A549 (cell line): ENCODE data around the gene SH2B3. TPM values are rescaled to one million over a fixed set of nuclear protein-coding genes. Genes with fewer than 3 reads are reported as not detected.

ENCODE experiments used
- ATAC-seq, 2 experiments: fragments of 200-7000 bp in 1 of 2; fragments of >200 bp in 1 of 2; cut with Nextera tagmentation in 1 of 2; cut with Tn5 transposase in 1 of 2; 3 replicates each; pipeline versions ENCODE4 v1.8.0 to v1.9.1; 2018 to 2020; ENCODE audit warnings: mild to moderate bottlenecking in 1 of 2, moderate library complexity in 1 of 2
- CTCF ChIA-PET: fragments of 300-600 bp; sonication (Branson Sonifier 250); formaldehyde crosslinking; extraction: SDS; loops from one replicate; lab custom pipeline; 2021; ENCODE audit warnings: antibody characterized with exemption, inconsistent platforms; lab: Yijun Ruan, JAX
- POLR2A ChIA-PET: fragments of 350-600 bp; formaldehyde crosslinking; extraction: SDS; loops from one replicate; lab custom pipeline; 2021; ENCODE audit warnings: antibody characterized with exemption, inconsistent platforms; lab: Yijun Ruan, JAX
- DNase-seq, 2 experiments: peaks; one replicate each; pipeline versions ENCODE4 v3.0.0 to v3.0.0-alpha.2; 2011 to 2016; ENCODE audit warnings: low read depth in 1 of 2, low spot score in 1 of 2
- FAIRE-seq: peaks from 2 replicates; lab custom pipeline; 2011; peaks lifted over from hg19 to GRCh38; lab: Jason Lieb, UNC
- H3K27ac ChIP-seq, 2 experiments: fragments of >200 bp; sonication (Bioruptor Twin); formaldehyde crosslinking; 3 replicates each; pipeline ENCODE4 v1.5.1; 2016 to 2017
- H3K4me1 ChIP-seq: fragments of >200 bp; sonication (Bioruptor Twin); formaldehyde crosslinking; 3 replicates; pipeline ENCODE4 v1.6.1; 2016
- H3K4me2 ChIP-seq: fragments of >200 bp; sonication (Bioruptor Twin); formaldehyde crosslinking; 3 replicates; pipeline ENCODE4 v1.6.1; 2016
- H3K4me3 ChIP-seq: fragments of >200 bp; sonication (Bioruptor Twin); formaldehyde crosslinking; 3 replicates; pipeline ENCODE4 v1.5.1; 2016
- H3K9me3 ChIP-seq: fragments of >200 bp; sonication (Bioruptor Twin); formaldehyde crosslinking; 3 replicates; pipeline ENCODE4 v1.6.1; 2016
- BHLHE40 ChIP-seq: IDR thresholded peaks from 2 replicates; pipeline ENCODE4 v1.6.1; 2012; ENCODE audit warnings: low read depth, low read length, inconsistent platforms
- CBX2 ChIP-seq: fragments of 200-600 bp; sonication (generic); IDR thresholded peaks from 2 replicates; pipeline ENCODE4 v1.6.1; 2016; ENCODE audit warnings: low read depth, mild to moderate bottlenecking, borderline replicate concordance
- CBX8 ChIP-seq: fragments of 200-600 bp; sonication (generic); IDR thresholded peaks from 2 replicates; pipeline ENCODE4 v1.6.1; 2016
- CEBPB ChIP-seq, 2 experiments: fragments of >200 bp in 1 of 2; sonication (Bioruptor Twin) in 1 of 2; formaldehyde crosslinking in 1 of 2; IDR thresholded peaks; 2 replicates each; pipeline ENCODE4 v1.6.1; 2012 to 2016
- CHD2 ChIP-seq: fragments of 150-350 bp; IDR thresholded peaks from 2 replicates; pipeline ENCODE4 v1.6.1; 2014; ENCODE audit warnings: low read length; ENCODE audit not compliant: partially characterized antibody
- E2F6 ChIP-seq: IDR thresholded peaks from 2 replicates; pipeline ENCODE4 v1.6.1; 2012; ENCODE audit warnings: low read depth, borderline replicate concordance
- EP300 ChIP-seq, 2 experiments: fragments of >200 bp; sonication (Bioruptor Twin); formaldehyde crosslinking; IDR thresholded peaks; 2 replicates in 1 of 2; 3 replicates in 1 of 2; pipeline ENCODE4 v1.6.1; 2016 to 2017
- FOSB ChIP-seq: fragments of 250-450 bp; sonication (Bioruptor Pico); IDR thresholded peaks from 2 replicates; pipeline ENCODE4 v1.5.0; 2020; ENCODE audit warnings: mild to moderate bottlenecking, moderate library complexity
- FOXS1 ChIP-seq: fragments of 250-450 bp; sonication (Bioruptor Pico); IDR thresholded peaks from 2 replicates; pipeline ENCODE4 v1.5.0; 2020; ENCODE audit warnings: mild to moderate bottlenecking, moderate library complexity
- GATA3 ChIP-seq: IDR thresholded peaks from 2 replicates; pipeline ENCODE4 v1.6.1; 2012; ENCODE audit warnings: borderline replicate concordance
- HOXB13 ChIP-seq: fragments of 250-450 bp; sonication (Bioruptor Pico); IDR thresholded peaks from 2 replicates; pipeline ENCODE4 v1.5.0; 2020; ENCODE audit warnings: low read depth, mild to moderate bottlenecking, moderate library complexity
- KDM1A ChIP-seq: fragments of 200-600 bp; sonication (generic); IDR thresholded peaks from 2 replicates; pipeline ENCODE4 v1.6.1; 2016; ENCODE audit warnings: low read depth, mild to moderate bottlenecking
- KDM5A ChIP-seq: fragments of 200-600 bp; sonication (generic); IDR thresholded peaks from 2 replicates; pipeline ENCODE4 v1.6.1; 2016; ENCODE audit warnings: antibody characterized with exemption, mild to moderate bottlenecking
- MAFK ChIP-seq: fragments of 450-650 bp; IDR thresholded peaks from 2 replicates; pipeline ENCODE4 v1.6.1; 2014; ENCODE audit not compliant: partially characterized antibody
- MAZ ChIP-seq: fragments of 150-350 bp; IDR thresholded peaks from 2 replicates; pipeline ENCODE4 v1.6.1; 2014; ENCODE audit warnings: antibody characterized with exemption, low read depth, low read length, borderline replicate concordance
- MYC ChIP-seq: IDR thresholded peaks from 2 replicates; pipeline ENCODE4 v1.6.1; 2012; ENCODE audit warnings: mild to moderate bottlenecking, inconsistent platforms, low read length, improper control_type of control experiment, borderline replicate concordance
- NR3C1 ChIP-seq: fragments of >200 bp; sonication (Bioruptor Twin); formaldehyde crosslinking; IDR thresholded peaks from 3 replicates; pipeline ENCODE4 v1.6.1; 2017
- PHF8 ChIP-seq: fragments of 200-600 bp; sonication (generic); IDR thresholded peaks from 2 replicates; pipeline ENCODE4 v1.6.1; 2016; ENCODE audit warnings: low read depth, mild to moderate bottlenecking, antibody characterized with exemption, moderate library complexity, borderline replicate concordance
- POLR2AphosphoS2 ChIP-seq: conservative IDR thresholded peaks from 2 replicates; pipeline ENCODE4 v1.6.1; 2012; ENCODE audit warnings: low read length, improper control_type of control experiment, inconsistent platforms
- RFX5 ChIP-seq: fragments of 450-650 bp; IDR thresholded peaks from 2 replicates; pipeline ENCODE4 v1.7.1; 2014; ENCODE audit warnings: antibody characterized with exemption, mild to moderate bottlenecking, moderate library complexity
- ZNF302 ChIP-seq: fragments of 250-450 bp; sonication (Bioruptor Pico); IDR thresholded peaks from 2 replicates; pipeline ENCODE4 v1.9.0; 2021; ENCODE audit warnings: inconsistent platforms, mild to moderate bottlenecking, moderate library complexity
- ZSCAN20 ChIP-seq: fragments of 250-450 bp; sonication (Bioruptor Pico); IDR thresholded peaks from 2 replicates; pipeline ENCODE4 v1.8.0; 2022; ENCODE audit warnings: mild to moderate bottlenecking, moderate library complexity
- WGBS: methylation state at CpG from one replicate; pipeline ENCODE4 v1.1.6; 2017; ENCODE audit errors: missing lambda C conversion rate; 5-methylcytosine and 5-hydroxymethylcytosine counted together
- polyA plus RNA-seq, 4 experiments: library from polyadenylated mRNA; depleted of rRNA in 3 of 4; stranded (reverse); fragments of >200 nt; fragmentation: RNase III in 1 of 4; extraction: RNeasy Plus Mini Kit Qiagen cat#74134 plus additional on column Dnase treatment in 1 of 4; gene quantifications; 2 replicates in 3 of 4; 3 replicates in 1 of 4; pipeline ENCODE4 v1.2.3, GENCODE V29; 2011 to 2017
- TF ChIP-seq, protein P1 (sequence below): fragments of >200 bp; sonication (Bioruptor Twin); formaldehyde crosslinking; IDR thresholded peaks from 2 replicates; pipeline ENCODE4 v1.6.1; 2016
- TF ChIP-seq, protein P2 (sequence below): IDR thresholded peaks from 2 replicates; pipeline ENCODE4 v1.6.1; 2012
- TF ChIP-seq, protein P3 (sequence below): fragments of 150-350 bp; IDR thresholded peaks from 2 replicates; pipeline ENCODE4 v1.6.1; 2014; ENCODE audit warnings: low read depth, mild to moderate bottlenecking, low read length

The SH2B3 gene
- polyA plus RNA-seq, 2 of the 4 experiments (the other 2 are of a cell fraction), result 2.3 to 2.5 TPM

DNA sequence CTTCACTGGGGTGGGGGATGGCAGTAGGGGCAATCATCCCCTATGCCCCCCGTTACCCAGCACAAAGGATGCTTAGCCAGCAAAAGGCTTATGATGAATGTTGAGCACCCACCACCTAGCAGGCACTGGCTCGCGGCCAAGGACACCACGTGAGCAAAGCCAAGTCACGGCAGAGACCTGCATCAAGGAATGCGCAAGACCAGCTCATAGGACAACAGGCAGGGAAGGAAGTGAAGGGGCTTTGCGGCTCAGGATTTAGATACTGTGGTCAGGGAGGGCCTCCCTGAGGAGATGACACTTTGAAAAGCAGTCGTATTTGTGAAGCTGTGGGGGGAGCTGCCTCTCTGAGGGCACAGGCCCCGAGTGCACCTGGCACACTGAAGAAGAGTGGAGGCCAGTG, 32.8 kb downstream of the SH2B3 start:
- CTCF ChIA-PET, result interaction anchor here (0.9 to 17.4 kb wide), 3 partner anchors 11 to 40 kb away, joined by 3 to 154 read pairs (median 3); no protein-coding TSS in a partner anchor
- no peak for FAIRE-seq

GRCh38 chr12:111439657-111440151, 34.0 kb downstream of the SH2B3 start:
- DNase-seq, result no peak
- H3K27ac ChIP-seq, result no peak overlapping the region
- CTCF ChIA-PET, result interaction anchor here (0.9 to 17.4 kb wide), 5 partner anchors 11 to 41 kb away, joined by 3 to 154 read pairs (median 3); no protein-coding TSS in a partner anchor
- no peak overlapping the region for H3K4me3 ChIP-seq
- POLR2A ChIA-PET, result no interaction called here
- no peak overlapping the region for H3K4me2 ChIP-seq
- ATAC-seq, result no peak
- H3K9me3 ChIP-seq, result no peaks in the 10 kb centered on the region
- no peak for FAIRE-seq
- H3K4me1 ChIP-seq, result peaks cover 13% of the 10 kb centered on the region
- no peak for TF ChIP-seq MYC
- TF ChIP-seq CBX2, result no peak
- TF ChIP-seq E2F6, result no peak
- no peak for TF ChIP-seq KDM1A
- no peak for TF ChIP-seq PHF8
- TF ChIP-seq, protein P1, sequence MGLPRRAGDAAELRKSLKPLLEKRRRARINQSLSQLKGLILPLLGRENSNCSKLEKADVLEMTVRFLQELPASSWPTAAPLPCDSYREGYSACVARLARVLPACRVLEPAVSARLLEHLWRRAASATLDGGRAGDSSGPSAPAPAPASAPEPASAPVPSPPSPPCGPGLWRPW, result no peak
- no peak for TF ChIP-seq ZNF302 (CRISPR knock-in tag)
- TF ChIP-seq, protein P2, sequence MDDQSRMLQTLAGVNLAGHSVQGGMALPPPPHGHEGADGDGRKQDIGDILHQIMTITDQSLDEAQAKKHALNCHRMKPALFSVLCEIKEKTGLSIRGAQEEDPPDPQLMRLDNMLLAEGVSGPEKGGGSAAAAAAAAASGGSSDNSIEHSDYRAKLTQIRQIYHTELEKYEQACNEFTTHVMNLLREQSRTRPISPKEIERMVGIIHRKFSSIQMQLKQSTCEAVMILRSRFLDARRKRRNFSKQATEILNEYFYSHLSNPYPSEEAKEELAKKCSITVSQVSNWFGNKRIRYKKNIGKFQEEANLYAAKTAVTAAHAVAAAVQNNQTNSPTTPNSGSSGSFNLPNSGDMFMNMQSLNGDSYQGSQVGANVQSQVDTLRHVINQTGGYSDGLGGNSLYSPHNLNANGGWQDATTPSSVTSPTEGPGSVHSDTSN, result no peak
- no peak for TF ChIP-seq POLR2AphosphoS2
- TF ChIP-seq, all 56 proteins: peak for 0
- whole genome bisulfite sequencing, result 84% methylated on average over 5 of the region's 5 CpGs

More for the DNA sequence above, 32.8 kb downstream of the SH2B3 start:
- no peaks in the 10 kb centered on the region for H3K9me3 ChIP-seq
- H3K4me2 ChIP-seq, result no peak overlapping the region
- H3K27ac ChIP-seq, result 0 out of 6 replicates have a peak overlapping the region, but pooled peaks of 1 of the 2 experiments have one; percentile 46
- peaks cover 20% of the 10 kb centered on the region for H3K4me1 ChIP-seq
- TF ChIP-seq KDM1A, result no peak
- TF ChIP-seq, protein P2, result no peak
- peak; percentile 22 for TF ChIP-seq MAFK
- TF ChIP-seq POLR2AphosphoS2, result 0 out of 2 replicates have a peak, but pooled peaks have one; percentile 54
- no peak for TF ChIP-seq BHLHE40
- TF ChIP-seq FOSB (CRISPR knock-in tag), result no peak
- TF ChIP-seq RFX5, result no peak
- TF ChIP-seq HOXB13 (CRISPR knock-in tag), result no peak
- no peak for TF ChIP-seq KDM5A
- no peak for TF ChIP-seq EP300 (IDR thresholded peaks at IDR 0.05)
- TF ChIP-seq GATA3, result no peak
- TF ChIP-seq FOXS1 (CRISPR knock-in tag), result no peak
- no peak for TF ChIP-seq MAZ
- no peak for TF ChIP-seq CBX8
- TF ChIP-seq, all 56 proteins: peak for 2
- POLR2A ChIA-PET, result no interaction called here
- no peak overlapping the region for H3K4me3 ChIP-seq
- peak in 1 of 2 experiments; percentile 1; a peak in 1 of 6 replicates for ATAC-seq
- no peak for DNase-seq
- WGBS, result 72% methylated on average over 8 of the region's 9 CpGs

GRCh38 chr12:111440152-111440551, 34.4 kb downstream of the SH2B3 start:
- CTCF ChIA-PET, result interaction anchor here (0.9 to 17.4 kb wide), 5 partner anchors 10 to 41 kb away, joined by 3 to 154 read pairs (median 3); no protein-coding TSS in a partner anchor
- 96% methylated on average over 8 of the region's 8 CpGs for WGBS

More at GRCh38 chr12:111440152-111440551, 34.4 kb downstream of the SH2B3 start:
- Histone ChIP-seq H3K9me3 (no peaks in the 10 kb centered on the region), H3K4me3 (no peak overlapping the region), H3K4me2 (no peak overlapping the region), H3K4me1 (peaks cover 9% of the 10 kb centered on the region), H3K27ac (no peak overlapping the region)
- POLR2A ChIA-PET, result no interaction called here
- ATAC-seq, result no peak
- DNase-seq, result no peak
- FAIRE-seq, result no peak
- no peak for TF ChIP-seq EP300 (IDR thresholded peaks at IDR 0.05)
- TF ChIP-seq, protein P3, sequence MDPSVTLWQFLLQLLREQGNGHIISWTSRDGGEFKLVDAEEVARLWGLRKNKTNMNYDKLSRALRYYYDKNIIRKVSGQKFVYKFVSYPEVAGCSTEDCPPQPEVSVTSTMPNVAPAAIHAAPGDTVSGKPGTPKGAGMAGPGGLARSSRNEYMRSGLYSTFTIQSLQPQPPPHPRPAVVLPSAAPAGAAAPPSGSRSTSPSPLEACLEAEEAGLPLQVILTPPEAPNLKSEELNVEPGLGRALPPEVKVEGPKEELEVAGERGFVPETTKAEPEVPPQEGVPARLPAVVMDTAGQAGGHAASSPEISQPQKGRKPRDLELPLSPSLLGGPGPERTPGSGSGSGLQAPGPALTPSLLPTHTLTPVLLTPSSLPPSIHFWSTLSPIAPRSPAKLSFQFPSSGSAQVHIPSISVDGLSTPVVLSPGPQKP, result no peak
- no peak for TF ChIP-seq CEBPB (IDR thresholded peaks at IDR 0.05)
- no peak for TF ChIP-seq MYC
- TF ChIP-seq, protein P2, result no peak
- TF ChIP-seq CHD2, result no peak
- TF ChIP-seq MAFK, result no peak
- no peak for TF ChIP-seq ZNF302 (CRISPR knock-in tag)
- no peak for TF ChIP-seq NR3C1
- TF ChIP-seq BHLHE40, result no peak
- TF ChIP-seq ZSCAN20 (CRISPR knock-in tag), result no peak
